ENCODE data around the gene CFAP119.

- no peak for TF ChIP-seq CTCF (conservative IDR thresholded peaks at IDR 0.05; ENCODE audit: low read depth, low read length)
- no peak for TF ChIP-seq EZH2phosphoT487 (IDR thresholded peaks at IDR 0.05; ENCODE audit: borderline replicate concordance, low read length)
These were observed 9.9 kb upstream of the CFAP119 start for GRCh38 chr16:30771726-30772125.
